Epithelial cell of proximal tubule (primary cell): ENCODE measurements around the gene GPC5. TPM values are rescaled to one million over a fixed set of nuclear protein-coding genes. Genes with fewer than 3 reads are reported as not detected.

Source experiments
- DNase-seq: peaks from one replicate; pipeline ENCODE4 v3.0.0-alpha.2; 2011; ENCODE audit warnings: low read depth
- H3K4me3 ChIP-seq: 2 replicates; pipeline ENCODE4 v1.5.1; 2011; ENCODE audit warnings: low read depth, mild to moderate bottlenecking, low read length
- CTCF ChIP-seq: conservative IDR thresholded peaks from 2 replicates; pipeline ENCODE4 v1.5.1; 2012; ENCODE audit warnings: low read depth, mild to moderate bottlenecking, low read length
- total RNA-seq: library from RNA; depleted of rRNA; stranded (reverse); fragments of >200 nt; gene quantifications from 2 replicates; pipeline ENCODE4 v1.2.3, GENCODE V29; 2015

GPC5 gene
- total RNA-seq, 1 donor from 2014 or later, result not detected

GRCh38 chr13:91768746-91769145 is 370.3 kb downstream of the GPC5 start:
- no peak for DNase-seq
- no peak for TF ChIP-seq CTCF
- no peak overlapping the region for H3K4me3 ChIP-seq

GRCh38 chr13:91771229-91771628 is 372.8 kb downstream of the GPC5 start:
- no peak overlapping the region for H3K4me3 ChIP-seq
- DNase-seq, result no peak
- no peak for TF ChIP-seq CTCF

- DNase-seq, result no peak
- H3K4me3 ChIP-seq, result no peak overlapping the region
- no peak for TF ChIP-seq CTCF
These were observed 375.3 kb downstream of the GPC5 start for GRCh38 chr13:91773591-91774227.

GRCh38 chr13:91774397-91774796 is 376.0 kb downstream of the GPC5 start:
- no peak for TF ChIP-seq CTCF
- H3K4me3 ChIP-seq, result no peak overlapping the region
- no peak for DNase-seq

- no peak for DNase-seq
- TF ChIP-seq CTCF, result no peak
- no peak overlapping the region for H3K4me3 ChIP-seq
These were observed 378.3 kb downstream of the GPC5 start for GRCh38 chr13:91776611-91777193.

- TF ChIP-seq CTCF, result no peak
- no peak overlapping the region for H3K4me3 ChIP-seq
- DNase-seq, result no peak
These were observed 379.7 kb downstream of the GPC5 start for GRCh38 chr13:91778123-91778522.
